B cell (primary cell): ENCODE results near the gene PFN1. TPM values are rescaled to one million over a fixed set of nuclear protein-coding genes. Genes with fewer than 3 reads are reported as not detected.

ENCODE experiments used
- ATAC-seq: fragments of 200-7000 bp; cut with Tn5 transposase; one replicate; pipeline ENCODE4 v1.10.0; 2021; ENCODE audit warnings: low read depth, mild to moderate bottlenecking, moderate number of reproducible peaks, moderate library complexity
- CTCF ChIA-PET: fragments of 350-600 bp; sonication (Branson Sonifier 250); formaldehyde crosslinking; loops from one replicate; lab custom pipeline; 2021; ENCODE audit warnings: antibody characterized with exemption, inconsistent platforms; lab: Charles Lee
- POLR2A ChIA-PET: fragments of 350-600 bp; sonication (Branson Sonifier 250); formaldehyde crosslinking; loops from one replicate; lab custom pipeline; 2021; ENCODE audit warnings: antibody characterized with exemption; lab: Charles Lee
- DNase-seq: peaks from one replicate; pipeline ENCODE4 v3.0.0; 2013
- H2AFZ ChIP-seq: 2 replicates; pipeline ENCODE4 v1.6.1; 2012; ENCODE audit warnings: mild to moderate bottlenecking, low read depth, low read length; ENCODE audit not compliant: insufficient read depth, poor library complexity, severe bottlenecking
- H3K27ac ChIP-seq, 2 donors: 1 replicate in 1 of 2; 2 replicates in 1 of 2; pipeline ENCODE4 v1.5.1; 2012 to 2013; ENCODE audit warnings: low read length in 2 of 2, mild to moderate bottlenecking in 2 of 2, moderate library complexity in 1 of 2
- H3K27me3 ChIP-seq, 4 experiments: fragments of 200-600 bp in 1 of 4; sonication (generic) in 1 of 4; replicated peaks in 1 of 4; 1 replicate in 2 of 4; 2 replicates in 2 of 4; pipeline versions ENCODE4 v1.6.1 to v1.7.0; 2013 to 2016; ENCODE audit warnings: low read length in 3 of 4, mild to moderate bottlenecking in 2 of 4, mixed read lengths in 1 of 4, moderate library complexity in 1 of 4; ENCODE audit not compliant: insufficient read depth in 4 of 4, control insufficient read depth in 3 of 4; ENCODE audit errors: control extremely low read depth in 1 of 4
- H3K36me3 ChIP-seq, 2 experiments: replicated peaks in 1 of 2; 1 replicate in 1 of 2; 2 replicates in 1 of 2; pipeline versions ENCODE4 v1.6.1 to v1.7.1; 2013; ENCODE audit warnings: low read length in 1 of 2; ENCODE audit not compliant: insufficient read depth in 2 of 2, control insufficient read depth in 1 of 2; ENCODE audit errors: control extremely low read depth in 1 of 2, extremely low read depth in 1 of 2
- H3K4me1 ChIP-seq, 2 donors: fragments of 200-600 bp in 1 of 2; sonication (generic) in 1 of 2; 1 replicate in 1 of 2; 2 replicates in 1 of 2; pipeline versions ENCODE4 v1.5.1 to v1.6.1; 2013 to 2017; ENCODE audit warnings: low read length in 2 of 2; ENCODE audit not compliant: control insufficient read depth in 2 of 2, insufficient read depth in 2 of 2
- H3K4me2 ChIP-seq: replicated peaks from 2 replicates; pipeline ENCODE3; 2012; ENCODE audit warnings: mild to moderate bottlenecking, low read depth, low read length; ENCODE audit not compliant: poor library complexity, severe bottlenecking
- H3K4me3 ChIP-seq, 5 experiments: fragments of 200-600 bp in 1 of 5; sonication (generic) in 1 of 5; 1 replicate in 3 of 5; 2 replicates in 2 of 5; pipeline versions ENCODE4 v1.5.1 to v1.7.0; 2011 to 2016; ENCODE audit warnings: low read length in 4 of 5, mild to moderate bottlenecking in 4 of 5, low read depth in 2 of 5, control low read depth in 1 of 5, moderate library complexity in 1 of 5; ENCODE audit not compliant: insufficient read depth in 1 of 5; ENCODE audit errors: control extremely low read depth in 1 of 5, extremely low read depth in 1 of 5
- H3K79me2 ChIP-seq: fragments of 200-600 bp; sonication (generic); one replicate; pipeline ENCODE4 v1.6.0; 2016; ENCODE audit warnings: low read length; ENCODE audit not compliant: control insufficient read depth, insufficient read depth
- H3K9ac ChIP-seq: fragments of 200-600 bp; sonication (generic); 2 replicates; pipeline ENCODE4 v1.6.1; 2017; ENCODE audit warnings: mild to moderate bottlenecking, low read length, moderate library complexity
- H3K9me3 ChIP-seq, 3 donors: one replicate each; pipeline versions ENCODE4 v1.6.1 to v1.7.1; 2013; ENCODE audit warnings: low read length in 2 of 3; ENCODE audit not compliant: control insufficient read depth in 2 of 3, insufficient read depth in 1 of 3; ENCODE audit errors: control extremely low read depth in 1 of 3
- H4K20me1 ChIP-seq: 2 replicates; pipeline ENCODE4 v1.6.0; 2012; ENCODE audit warnings: mild to moderate bottlenecking, low read length; ENCODE audit not compliant: insufficient read depth, control insufficient read depth, poor library complexity, severe bottlenecking
- H3K27ac Mint-ChIP-seq: one replicate; pipeline ENCODE4 v1.8.0; 2021; ENCODE audit warnings: mixed read lengths
- H3K27me3 Mint-ChIP-seq: one replicate; pipeline ENCODE4 v1.8.0; 2021; ENCODE audit warnings: mixed read lengths
- H3K4me1 Mint-ChIP-seq: one replicate; pipeline ENCODE4 v1.8.0; 2021; ENCODE audit warnings: mixed read lengths
- H3K4me3 Mint-ChIP-seq: one replicate; pipeline ENCODE4 v1.8.0; 2021; ENCODE audit warnings: mixed read lengths
- H3K9me3 Mint-ChIP-seq: one replicate; pipeline ENCODE4 v1.8.0; 2022; ENCODE audit warnings: mixed read lengths; ENCODE audit not compliant: insufficient read depth
- CTCF ChIP-seq: fragments of 200-600 bp; IDR thresholded peaks from one replicate; pipeline ENCODE4 v1.8.0; 2022; ENCODE audit warnings: antibody characterized with exemption, mild to moderate bottlenecking
- EZH2 ChIP-seq: IDR thresholded peaks from 2 replicates; pipeline ENCODE4 v1.6.1; 2012; ENCODE audit warnings: borderline replicate concordance, low read depth, mild to moderate bottlenecking, moderate library complexity, low read length; ENCODE audit not compliant: insufficient read depth, poor library complexity, severe bottlenecking
- WGBS: methylation state at CpG from one replicate; pipeline ENCODE4 v1.1.5; 2013; ENCODE audit warnings: missing lambda C conversion rate; ENCODE audit not compliant: insufficient coverage; 5-methylcytosine and 5-hydroxymethylcytosine counted together
- intact Hi-C: fragments of 100-400 bp; cut with micrococcal nuclease; formaldehyde crosslinking; loops from one replicate; pipeline ENCODE4 v1.10.0; 2022
- polyA plus RNA-seq: library from polyadenylated mRNA; depleted of rRNA; stranded (reverse); fragments of >200 nt; gene quantifications from 2 replicates; pipeline ENCODE4 v1.2.3, GENCODE V29; 2012
- total RNA-seq, 2 donors: library from RNA; stranded (reverse); fragments of 120-200 nt in 1 of 2; gene quantifications; 1 replicate in 1 of 2; 2 replicates in 1 of 2; pipeline versions ENCODE4 v1.2.3 to v1.2.4, GENCODE V29; 2013 to 2022

PFN1 gene
- total and polyA plus RNA-seq, 2 donors (not counting 1 experiment from before 2014, with no cell fraction given) = 330 to 609 TPM

- Histone ChIP-seq H3K4me2 (peak within 1 kb of the TSS; percentile 99), H3K27ac (peak within 1 kb of the TSS; percentile 84 to 87), H3K4me1 (peaks cover 50 to 58% of the 10 kb centered on the region in 2 donors), H3K9me3 (no peaks in the 10 kb centered on the region), H4K20me1 (peaks cover 11% of the 10 kb centered on the region), H3K36me3 (peaks cover 0 to 43% of the 10 kb centered on the region in 2 experiments), H3K79me2 (peaks cover 47% of the 10 kb centered on the region), H2AFZ (peak within 1 kb of the TSS; percentile 78), H3K4me3 (peak within 1 kb of the TSS; percentile 83 to 100 (median 86)), H3K27me3 (no peaks in the 10 kb centered on the region), H3K9ac (peak within 1 kb of the TSS; percentile 86)
- TF ChIP-seq EZH2 (no peak), CTCF (no peak)
- under 1% methylated on average over 70 of the region's 72 CpGs for WGBS
- DNase-seq (peak; percentile 99), ATAC-seq (peak; percentile 84)
- intact Hi-C loops = loop anchor here (1.0 to 10.0 kb wide), 7 partner anchors 8 to 305 kb away; partner anchors contain the start of genes INCA1, KIF1C, PFN1 and PLD2
- ChIA-PET POLR2A (interaction anchor here (0.6 to 2.6 kb wide), 16 partner anchors 9 to 796 kb away, joined by 3 to 38 read pairs (median 4); partner anchors contain the start of genes ARRB2, C17orf107, CAMTA2 and CHRNE), CTCF (interaction anchor here (0.5 to 3.1 kb wide), 18 partner anchors 9 to 184 kb away, joined by 3 to 24 read pairs (median 6); partner anchors contain the start of genes CAMTA2, CHRNE, INCA1 and KIF1C)
- H3K4me1 Mint-ChIP-seq = peaks cover 58% of the 10 kb centered on the region
- H3K4me3 Mint-ChIP-seq = peak within 1 kb of the TSS; percentile 89
- H3K9me3 Mint-ChIP-seq = no peaks in the 10 kb centered on the region
- peak within 1 kb of the TSS; percentile 95 for H3K27ac Mint-ChIP-seq
- H3K27me3 Mint-ChIP-seq = no peaks in the 10 kb centered on the region
Observed at GRCh38 chr17:4939796-4940554, 8.4 kb downstream of the PFN1 start, which contains the start of the genes RNF167 and SLC25A11. RNF167 (plus strand) TSS chr17:4940268; CDS start chr17:4940910, 642 bp downstream. SLC25A11 (minus strand) TSS chr17:4940046; CDS start chr17:4939910, 136 bp downstream.
